ENCODE results near the gene FAM8A1. TPM values are rescaled to one million over a fixed set of nuclear protein-coding genes. Genes with fewer than 3 reads are reported as not detected.

Gene FAM8A1
- total RNA-seq, 1 experiment from 2014 or later: 13.4 TPM

GRCh38 chr6:17630511-17631073, 30.5 kb downstream of the FAM8A1 start:
- ATAC-seq (no peak), DNase-seq (ENCODE audit: low read depth, low spot score) (no peak)
- Histone ChIP-seq H3K4me1 (ENCODE audit: control insufficient read depth in 1 of 2, insufficient read depth in 2 of 2, low read length in 2 of 2) (no peaks in the 10 kb centered on the region), H3K4me3 (replicated peaks in 1 of 2; ENCODE audit: low read depth in 1 of 2, low read length in 2 of 2) (no peak overlapping the region), H2AFZ (ENCODE audit: low read depth, low read length, poor library complexity, severe bottlenecking) (no peak overlapping the region), H3K27ac (ENCODE audit: low read depth, low read length) (no peak overlapping the region), H3K4me2 (ENCODE audit: low read length) (no peak overlapping the region), H3K36me3 (ENCODE audit: control insufficient read depth in 1 of 2, insufficient read depth in 2 of 2, low read length in 2 of 2) (peaks cover 38 to 44% of the 10 kb centered on the region in 2 experiments), H3K27me3 (ENCODE audit: insufficient read depth, low read length) (no peaks in the 10 kb centered on the region), H3K9ac (ENCODE audit: low read length) (no peak overlapping the region), H3K9me3 (ENCODE audit: control insufficient read depth in 1 of 2, insufficient read depth in 1 of 2, low read depth in 1 of 2, low read length in 2 of 2) (no peaks in the 10 kb centered on the region), H3K9me2 (ENCODE audit: insufficient read depth) (no peaks in the 10 kb centered on the region), H3K79me2 (ENCODE audit: insufficient read depth, low read length) (peaks cover 90% of the 10 kb centered on the region), H4K20me1 (ENCODE audit: insufficient read depth) (peaks cover 12% of the 10 kb centered on the region)
- TF ChIP-seq EZH2 (IDR thresholded peaks at IDR 0.05) (no peak), JUND (IDR thresholded peaks at IDR 0.05) (no peak), EGR1 (IDR thresholded peaks at IDR 0.05; ENCODE audit: low read depth) (no peak), CBX3 (IDR thresholded peaks at IDR 0.05; ENCODE audit: low read depth) (no peak), SIN3A (IDR thresholded peaks at IDR 0.05; ENCODE audit: low read depth) (no peak), FOSL1 (IDR thresholded peaks at IDR 0.05; ENCODE audit: low read depth) (no peak), CEBPB (IDR thresholded peaks at IDR 0.05; ENCODE audit: low read depth) (no peak), RAD21 (IDR thresholded peaks at IDR 0.05; ENCODE audit: low read depth) (no peak), SRF (IDR thresholded peaks at IDR 0.05; ENCODE audit: low read depth) (no peak), TCF7L2 (IDR thresholded peaks at IDR 0.05; ENCODE audit: borderline replicate concordance, extremely low read depth, insufficient read depth, insufficient read length) (no peak), CTCF (IDR thresholded peaks at IDR 0.05 in 2 of 3, conservative IDR thresholded peaks at IDR 0.05 in 1 of 3; ENCODE audit: borderline replicate concordance in 1 of 3, insufficient read depth in 1 of 3, low read depth in 2 of 3, low read length in 2 of 3) (no peak), EZH2phosphoT487 (IDR thresholded peaks at IDR 0.05; ENCODE audit: borderline replicate concordance) (no peak)
- TF ChIP-seq, protein P1, sequence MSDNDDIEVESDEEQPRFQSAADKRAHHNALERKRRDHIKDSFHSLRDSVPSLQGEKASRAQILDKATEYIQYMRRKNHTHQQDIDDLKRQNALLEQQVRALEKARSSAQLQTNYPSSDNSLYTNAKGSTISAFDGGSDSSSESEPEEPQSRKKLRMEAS (IDR thresholded peaks at IDR 0.05): no peak
- TF ChIP-seq, protein P2, sequence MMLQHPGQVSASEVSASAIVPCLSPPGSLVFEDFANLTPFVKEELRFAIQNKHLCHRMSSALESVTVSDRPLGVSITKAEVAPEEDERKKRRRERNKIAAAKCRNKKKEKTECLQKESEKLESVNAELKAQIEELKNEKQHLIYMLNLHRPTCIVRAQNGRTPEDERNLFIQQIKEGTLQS (IDR thresholded peaks at IDR 0.05): no peak
- TF ChIP-seq, protein P3, sequence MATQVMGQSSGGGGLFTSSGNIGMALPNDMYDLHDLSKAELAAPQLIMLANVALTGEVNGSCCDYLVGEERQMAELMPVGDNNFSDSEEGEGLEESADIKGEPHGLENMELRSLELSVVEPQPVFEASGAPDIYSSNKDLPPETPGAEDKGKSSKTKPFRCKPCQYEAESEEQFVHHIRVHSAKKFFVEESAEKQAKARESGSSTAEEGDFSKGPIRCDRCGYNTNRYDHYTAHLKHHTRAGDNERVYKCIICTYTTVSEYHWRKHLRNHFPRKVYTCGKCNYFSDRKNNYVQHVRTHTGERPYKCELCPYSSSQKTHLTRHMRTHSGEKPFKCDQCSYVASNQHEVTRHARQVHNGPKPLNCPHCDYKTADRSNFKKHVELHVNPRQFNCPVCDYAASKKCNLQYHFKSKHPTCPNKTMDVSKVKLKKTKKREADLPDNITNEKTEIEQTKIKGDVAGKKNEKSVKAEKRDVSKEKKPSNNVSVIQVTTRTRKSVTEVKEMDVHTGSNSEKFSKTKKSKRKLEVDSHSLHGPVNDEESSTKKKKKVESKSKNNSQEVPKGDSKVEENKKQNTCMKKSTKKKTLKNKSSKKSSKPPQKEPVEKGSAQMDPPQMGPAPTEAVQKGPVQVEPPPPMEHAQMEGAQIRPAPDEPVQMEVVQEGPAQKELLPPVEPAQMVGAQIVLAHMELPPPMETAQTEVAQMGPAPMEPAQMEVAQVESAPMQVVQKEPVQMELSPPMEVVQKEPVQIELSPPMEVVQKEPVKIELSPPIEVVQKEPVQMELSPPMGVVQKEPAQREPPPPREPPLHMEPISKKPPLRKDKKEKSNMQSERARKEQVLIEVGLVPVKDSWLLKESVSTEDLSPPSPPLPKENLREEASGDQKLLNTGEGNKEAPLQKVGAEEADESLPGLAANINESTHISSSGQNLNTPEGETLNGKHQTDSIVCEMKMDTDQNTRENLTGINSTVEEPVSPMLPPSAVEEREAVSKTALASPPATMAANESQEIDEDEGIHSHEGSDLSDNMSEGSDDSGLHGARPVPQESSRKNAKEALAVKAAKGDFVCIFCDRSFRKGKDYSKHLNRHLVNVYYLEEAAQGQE (IDR thresholded peaks at IDR 0.05; ENCODE audit: low read depth): no peak
- RAD21 ChIA-PET (ENCODE audit: low non-redundant PET in 1 of 2, low total read pairs in 2 of 2, uncharacterized antibody in 2 of 2, unreplicated experiment in 2 of 2): no interaction called here
- CTCF ChIA-PET: no interaction called here
- no TSS peak for BruUV-seq (replicated peaks)
- POLR2A ChIA-PET: no interaction called here
- intact Hi-C loops (cut with micrococcal nuclease): no loop called here

Data from HCT116 (cell line).